Hematopoietic multipotent progenitor cell treated with erythropoietin and hydrocortisone succinate and interleukin-3 and kit ligand, for 8 days (in vitro differentiated cells): Measurements from ENCODE around the gene KCNG3.
"Not testable (repeated sequence)": the region's sequence is repeated elsewhere in the genome, so short reads cannot be mapped to it uniquely, and the experiment has no call there.

Experiments used
- DNase-seq: peaks from one replicate; pipeline ENCODE4 v3.0.0-alpha.2; 2015

The KCNG3 gene

GRCh38 chr2:42429352-42429751 lies 64.4 kb downstream of the KCNG3 start:
- DNase-seq: no peak

- no peak for DNase-seq
Observed at GRCh38 chr2:42425697-42426096, 68.1 kb downstream of the KCNG3 start.

- no peak for DNase-seq
Observed at GRCh38 chr2:42424033-42424432, 69.7 kb downstream of the KCNG3 start.

GRCh38 chr2:42421601-42422239 lies 72.1 kb downstream of the KCNG3 start:
- DNase-seq: no peak

GRCh38 chr2:42421157-42421485 lies 72.7 kb downstream of the KCNG3 start:
- DNase-seq: no peak

GRCh38 chr2:42414648-42415047 lies 79.1 kb downstream of the KCNG3 start:
- DNase-seq: no peak

GRCh38 chr2:42414158-42414557 lies 79.6 kb downstream of the KCNG3 start:
- DNase-seq: no peak

DNA sequence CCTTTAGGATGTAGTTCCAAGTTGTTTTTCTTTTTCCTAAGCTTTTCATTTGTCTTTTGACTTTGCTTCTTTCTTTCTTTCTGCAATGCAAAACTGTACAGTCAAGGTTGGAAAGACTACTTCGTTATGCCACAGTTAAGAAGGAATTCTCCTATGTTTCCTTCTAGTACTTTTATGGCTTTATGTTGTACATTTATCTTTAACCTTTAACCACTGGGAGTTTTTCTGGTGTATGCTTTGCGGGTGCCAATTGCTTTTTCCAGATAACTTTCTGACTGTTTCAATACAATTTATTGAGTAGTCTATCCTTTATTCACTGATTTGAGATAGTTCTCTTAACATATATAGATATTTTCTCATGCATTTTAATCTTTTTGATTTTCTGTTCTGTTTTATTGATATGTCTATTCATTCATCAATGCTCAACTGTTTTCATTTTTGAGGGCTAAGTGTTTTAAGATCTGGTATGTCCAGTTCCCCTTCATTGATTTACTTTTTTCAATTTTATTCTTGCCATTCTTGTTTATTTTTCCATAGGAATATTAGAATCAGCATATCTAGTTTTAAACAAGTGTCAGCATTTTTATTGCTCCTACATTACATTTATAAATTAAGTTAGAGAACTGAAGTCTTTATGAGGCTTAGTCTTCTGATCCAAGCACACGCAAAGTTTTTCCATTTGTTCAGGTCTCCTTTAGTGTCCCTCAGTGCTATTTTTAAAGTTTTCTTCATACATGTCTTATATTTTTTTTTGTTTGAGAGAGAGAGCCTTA lies 82.9 kb downstream of the KCNG3 start:
- DNase-seq: no peak

DNA sequence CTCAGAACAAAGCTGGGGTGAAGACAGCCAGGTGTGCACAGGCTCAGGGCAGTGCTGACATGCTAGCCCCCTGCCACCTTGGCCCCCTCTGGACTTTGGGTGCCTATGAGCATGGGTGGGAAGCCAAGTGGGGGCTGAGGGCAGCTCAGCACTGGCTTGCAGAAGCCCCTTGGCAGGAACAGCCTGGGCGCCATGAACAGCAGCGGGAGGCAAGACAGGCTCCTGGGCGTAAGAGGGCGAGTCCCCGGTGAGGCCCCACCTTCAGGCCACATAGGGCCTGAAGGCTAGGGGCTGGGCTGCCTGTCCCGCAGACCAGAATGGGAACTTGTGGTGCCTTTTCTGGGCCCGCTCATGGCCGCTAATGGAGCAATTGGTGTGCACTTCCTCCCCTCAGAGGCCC lies 85.8 kb downstream of the KCNG3 start:
- DNase-seq: no peak

DNA sequence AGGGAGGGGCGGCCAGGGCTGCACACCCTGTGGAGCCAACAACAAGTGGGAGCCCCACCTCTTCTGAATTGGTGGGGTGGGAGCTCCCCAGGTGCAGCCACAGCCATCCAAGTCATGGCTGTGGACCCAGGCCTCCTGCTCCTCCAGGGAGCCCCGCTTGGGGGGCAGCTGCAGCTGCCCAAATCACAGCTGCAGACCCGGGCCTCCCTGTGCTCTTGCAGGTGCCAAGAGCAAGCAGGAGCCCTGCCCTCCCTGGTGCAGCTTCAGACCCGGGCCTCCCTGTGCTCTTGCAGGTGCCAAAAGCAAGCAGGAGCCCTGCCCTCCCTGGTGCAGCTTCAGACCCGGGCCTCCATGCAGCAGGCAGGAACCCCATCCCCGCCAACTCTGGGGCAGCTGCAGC lies 86.3 kb downstream of the KCNG3 start:
- no peak for DNase-seq

GRCh38 chr2:42404676-42405075 lies 89.1 kb downstream of the KCNG3 start:
- DNase-seq: no peak

- no peak for DNase-seq
Observed at GRCh38 chr2:42401773-42402172, 92.0 kb downstream of the KCNG3 start.

GRCh38 chr2:42398052-42398451 lies 95.7 kb downstream of the KCNG3 start:
- DNase-seq: not testable (repeated sequence)

GRCh38 chr2:42393320-42393719 lies 100.5 kb downstream of the KCNG3 start:
- not testable (repeated sequence) for DNase-seq

- no peak for DNase-seq
Observed at GRCh38 chr2:42392191-42392590, 101.6 kb downstream of the KCNG3 start.
